ENCODE results near the gene NR6A1. TPM values are rescaled to one million over a fixed set of nuclear protein-coding genes. Genes with fewer than 3 reads are reported as not detected.

NR6A1 gene
- total and polyA plus RNA-seq, 11 donors = 0.65 to 5.7 (median 1.6) TPM

DNA sequence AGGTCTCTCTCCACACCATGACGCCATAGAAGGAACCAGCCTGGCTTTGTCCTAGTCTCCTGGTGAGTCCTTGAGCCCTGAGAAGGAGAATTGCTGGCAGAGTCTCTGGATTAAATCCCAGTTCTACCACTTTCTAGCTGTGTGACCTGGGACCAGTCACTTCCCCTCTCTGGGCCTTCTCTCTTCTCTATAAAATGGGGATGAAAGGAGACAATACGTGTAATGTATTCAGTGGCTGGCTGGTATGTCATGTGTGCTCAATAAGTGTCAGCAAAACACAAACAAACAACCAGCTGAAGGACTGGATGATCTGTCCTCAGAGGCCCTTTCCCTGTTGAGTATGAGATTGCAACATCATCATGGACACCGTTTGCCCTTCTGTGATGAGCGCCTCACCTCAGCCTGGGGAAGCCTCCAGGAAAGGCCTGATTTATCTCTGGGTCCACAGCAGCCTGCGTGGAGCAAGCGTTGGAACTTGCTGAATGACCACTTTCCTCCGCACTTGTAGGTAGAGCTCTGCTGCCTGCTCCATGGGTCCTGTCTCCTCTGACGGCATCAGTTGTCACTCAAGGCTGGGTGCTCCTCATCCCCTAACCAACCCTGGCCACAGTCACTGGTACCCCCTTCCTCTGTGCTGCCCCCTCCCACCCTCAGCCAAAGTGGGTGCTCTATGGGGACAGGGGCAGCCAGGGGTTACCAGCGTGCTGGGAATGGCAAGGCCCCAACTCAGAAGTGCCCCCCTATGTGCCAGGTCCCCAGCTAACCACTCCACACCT, 260.3 kb downstream of the NR6A1 start:
- no peaks in the 10 kb centered on the region for H3K9me3 ChIP-seq
- H3K4me1 ChIP-seq = peaks cover 0 to 20% (median 1%) of the 10 kb centered on the region in 12 donors
- no peaks in the 10 kb centered on the region for H3K36me3 ChIP-seq
- 82 to 90% (median 86%) methylated on average over 9 of the region's 9 CpGs for WGBS, 4 donors
- no peak overlapping the region for H3K4me3 ChIP-seq
- peaks cover 0 to 3% (median 1%) of the 10 kb centered on the region in 9 donors for H3K27me3 ChIP-seq
- intact Hi-C loops (cut with DNase I) = loop anchor here in 1 of 10 donors (10.0 kb wide), 1 partner anchor 356 kb away; no protein-coding TSS in a partner anchor
- no peak for DNase-seq
- TF ChIP-seq POLR2A (IDR thresholded peaks at IDR 0.05) = no peak
- TF ChIP-seq, protein P1, sequence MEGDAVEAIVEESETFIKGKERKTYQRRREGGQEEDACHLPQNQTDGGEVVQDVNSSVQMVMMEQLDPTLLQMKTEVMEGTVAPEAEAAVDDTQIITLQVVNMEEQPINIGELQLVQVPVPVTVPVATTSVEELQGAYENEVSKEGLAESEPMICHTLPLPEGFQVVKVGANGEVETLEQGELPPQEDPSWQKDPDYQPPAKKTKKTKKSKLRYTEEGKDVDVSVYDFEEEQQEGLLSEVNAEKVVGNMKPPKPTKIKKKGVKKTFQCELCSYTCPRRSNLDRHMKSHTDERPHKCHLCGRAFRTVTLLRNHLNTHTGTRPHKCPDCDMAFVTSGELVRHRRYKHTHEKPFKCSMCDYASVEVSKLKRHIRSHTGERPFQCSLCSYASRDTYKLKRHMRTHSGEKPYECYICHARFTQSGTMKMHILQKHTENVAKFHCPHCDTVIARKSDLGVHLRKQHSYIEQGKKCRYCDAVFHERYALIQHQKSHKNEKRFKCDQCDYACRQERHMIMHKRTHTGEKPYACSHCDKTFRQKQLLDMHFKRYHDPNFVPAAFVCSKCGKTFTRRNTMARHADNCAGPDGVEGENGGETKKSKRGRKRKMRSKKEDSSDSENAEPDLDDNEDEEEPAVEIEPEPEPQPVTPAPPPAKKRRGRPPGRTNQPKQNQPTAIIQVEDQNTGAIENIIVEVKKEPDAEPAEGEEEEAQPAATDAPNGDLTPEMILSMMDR (IDR thresholded peaks at IDR 0.05) = no peak
- H3K27ac ChIP-seq = no peak overlapping the region
- ATAC-seq = no peak

DNA sequence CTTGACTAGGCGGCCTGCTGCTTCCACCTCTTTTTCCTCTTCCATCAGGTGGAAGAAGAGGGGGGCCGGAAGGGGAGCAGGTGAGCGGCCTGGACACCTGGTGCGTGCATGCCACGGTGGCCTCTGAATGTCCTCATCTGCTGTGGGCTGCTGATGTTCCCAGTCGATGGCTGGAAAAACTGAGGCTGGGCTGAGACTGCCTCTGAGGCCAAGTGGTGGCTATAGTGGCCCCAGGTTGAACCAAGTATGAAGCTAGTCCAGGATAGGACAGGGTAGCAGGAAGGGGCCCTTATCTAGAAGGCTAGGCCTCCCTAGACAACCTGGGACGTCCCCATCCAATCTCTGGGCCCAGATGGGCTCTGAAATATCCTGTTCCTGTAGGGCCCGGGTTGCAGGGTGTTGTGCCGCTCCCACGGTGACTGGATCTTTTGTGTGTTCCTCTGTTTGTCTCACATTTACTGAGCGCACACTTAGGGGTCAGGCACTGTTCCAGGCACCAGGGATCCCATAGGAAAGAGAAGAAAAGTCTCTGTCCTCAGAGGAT, 263.2 kb downstream of the NR6A1 start:
- Histone ChIP-seq H3K4me3 (no peak overlapping the region), H3K27ac (no peak overlapping the region), H3K4me1 (peaks cover 0 to 28% (median 4%) of the 10 kb centered on the region in 12 donors), H3K9me3 (no peaks in the 10 kb centered on the region), H3K36me3 (no peaks in the 10 kb centered on the region), H3K27me3 (peaks cover 19 to 29% (median 25%) of the 10 kb centered on the region in 9 donors)
- 85 to 90% (median 88%) methylated on average over 11 of the region's 11 CpGs for WGBS, 4 donors
- ATAC-seq = no peak
- TF ChIP-seq, protein P1 (IDR thresholded peaks at IDR 0.05) = no peak
- TF ChIP-seq POLR2A (IDR thresholded peaks at IDR 0.05) = no peak
- intact Hi-C loops (cut with DNase I) = no loop called here
- DNase-seq = no peak

- ATAC-seq = no peak
- H3K27me3 ChIP-seq = peaks cover 19 to 37% (median 33%) of the 10 kb centered on the region in 9 donors
Measured at GRCh38 chr9:124506931-124507879, 263.9 kb downstream of the NR6A1 start, which contains the start of gene NR5A1. TSS of gene NR5A1 (minus strand) at chr9:124507399. CDS start at chr9:124503395, 4,004 bp downstream.

More at GRCh38 chr9:124506931-124507879, 263.9 kb downstream of the NR6A1 start, which contains the start of gene NR5A1:
- TF ChIP-seq, protein P1 (IDR thresholded peaks at IDR 0.05) = no peak
- no peak for TF ChIP-seq POLR2A (IDR thresholded peaks at IDR 0.05)
- H3K36me3 ChIP-seq = no peaks in the 10 kb centered on the region
- WGBS, 4 donors = 93 to 96% (median 94%) methylated on average over 26 to 34 of the region's 34 CpGs
- H3K4me3 ChIP-seq = no peak within 1 kb of the TSS
- H3K27ac ChIP-seq = no peak within 1 kb of the TSS
- intact Hi-C loops (cut with DNase I) = no loop called here
- H3K9me3 ChIP-seq = no peaks in the 10 kb centered on the region
- H3K4me1 ChIP-seq = peaks cover 0 to 26% (median 4%) of the 10 kb centered on the region in 12 donors
- no peak for DNase-seq
